Astrocyte (in vitro differentiated cells and primary cell): ENCODE measurements around the gene TAPBPL.

ENCODE experiments used
- CTCF ChIP-seq: IDR thresholded peaks from 2 replicates; pipeline ENCODE4 v1.5.1; 2011; ENCODE audit warnings: low read depth, mild to moderate bottlenecking, inconsistent platforms, low read length, moderate library complexity; ENCODE audit not compliant: insufficient read depth
- EZH2 ChIP-seq: IDR thresholded peaks from 2 replicates; pipeline ENCODE4 v1.6.1; 2012; ENCODE audit warnings: mild to moderate bottlenecking, low read length, inconsistent platforms; ENCODE audit not compliant: insufficient read depth

- no peak for TF ChIP-seq CTCF
- no peak for TF ChIP-seq EZH2
Observed at GRCh38 chr12:6405963-6406362, 45.9 kb upstream of the TAPBPL start.
